Thyroid gland (tissue), 4 donors: ENCODE data around the gene OR51I1.

Experiments
- CTCF ChIP-seq, 6 experiments: fragments of 200-600 bp in 3 of 6; fragments of 450-650 bp in 3 of 6; sonication (generic) in 3 of 6; IDR thresholded peaks; one replicate each; pipeline ENCODE4 v1.5.1; 2016 to 2019; ENCODE audit warnings: antibody characterized with exemption in 6 of 6, mild to moderate bottlenecking in 2 of 6, inconsistent platforms in 1 of 6, moderate library complexity in 1 of 6
- POLR2A ChIP-seq, 2 donors: fragments of 450-650 bp; IDR thresholded peaks; one replicate each; pipeline ENCODE4 v1.6.1; 2017; ENCODE audit warnings: antibody characterized with exemption in 2 of 2, mild to moderate bottlenecking in 2 of 2, moderate library complexity in 1 of 2

DNA sequence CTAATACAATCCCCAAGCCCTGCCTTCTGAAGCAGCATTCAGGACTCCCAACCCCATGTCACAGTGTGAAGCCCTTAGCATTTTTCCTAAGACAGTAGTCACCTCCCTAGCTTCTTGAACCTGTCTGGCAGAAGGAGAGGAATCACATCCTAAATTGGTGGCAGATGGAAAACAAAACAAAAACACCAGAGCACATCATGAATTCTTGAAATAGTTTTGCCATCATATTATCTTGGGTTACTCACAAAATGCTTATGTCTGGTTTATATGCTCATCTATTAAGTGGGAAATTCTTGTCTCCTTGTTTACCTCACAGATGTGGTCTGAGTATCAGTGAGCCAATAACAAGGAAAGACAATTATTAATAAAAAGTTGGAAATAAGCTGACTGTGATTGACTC lies 42.4 kb downstream of the OR51I1 start:
- TF ChIP-seq POLR2A (IDR thresholded peaks at IDR 0.05): no peak
- TF ChIP-seq CTCF (IDR thresholded peaks at IDR 0.05): no peak
